ENCODE results near the gene C1QC.
"Not testable (repeated sequence)": the region's sequence is repeated elsewhere in the genome, so short reads cannot be mapped to it uniquely, and the experiment has no call there.

C1QC gene

DNA sequence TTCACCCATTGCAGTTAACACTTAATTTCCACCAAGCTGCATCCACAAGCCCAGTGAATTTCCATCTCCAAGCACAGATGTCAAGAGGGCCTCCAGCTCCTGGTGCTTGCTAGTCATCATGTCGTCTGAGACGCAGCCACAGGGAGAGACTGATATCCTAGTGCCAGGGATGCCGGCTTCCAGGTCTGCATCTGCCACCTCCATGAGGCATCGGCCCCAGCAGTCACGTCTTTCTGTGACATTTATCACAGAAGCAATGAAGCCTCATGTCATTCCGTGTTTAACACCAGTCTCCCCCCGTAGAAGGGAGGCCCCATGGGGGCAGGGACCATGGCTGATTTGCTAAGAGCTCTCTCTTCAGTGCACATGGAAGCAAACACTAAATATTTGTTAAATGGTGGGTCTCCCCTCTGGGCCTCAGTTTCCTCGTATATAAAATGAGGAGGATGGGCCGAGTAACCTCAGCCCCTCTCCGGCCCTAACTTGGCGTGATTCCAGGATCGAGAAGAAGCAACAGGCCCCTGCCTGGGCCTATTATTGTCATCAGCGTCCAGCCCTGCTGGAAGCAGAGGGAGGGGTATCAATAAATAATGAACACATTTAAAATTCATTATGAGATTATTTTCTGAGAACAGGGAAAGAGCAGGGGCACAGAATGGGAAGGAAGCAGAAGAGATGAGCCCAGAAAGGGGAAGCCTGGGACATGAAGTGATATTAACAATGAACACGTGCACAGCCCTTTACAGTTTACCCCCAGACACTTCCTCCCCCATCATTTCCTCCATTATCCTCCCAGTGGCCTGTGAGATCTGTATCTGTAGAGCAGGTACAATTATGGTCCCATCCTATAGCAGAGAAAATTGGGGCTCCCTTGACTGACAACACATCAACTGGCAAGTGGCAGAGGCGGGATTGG lies 8.8 kb downstream of the C1QC start:
- no peak for DNase-seq

DNA sequence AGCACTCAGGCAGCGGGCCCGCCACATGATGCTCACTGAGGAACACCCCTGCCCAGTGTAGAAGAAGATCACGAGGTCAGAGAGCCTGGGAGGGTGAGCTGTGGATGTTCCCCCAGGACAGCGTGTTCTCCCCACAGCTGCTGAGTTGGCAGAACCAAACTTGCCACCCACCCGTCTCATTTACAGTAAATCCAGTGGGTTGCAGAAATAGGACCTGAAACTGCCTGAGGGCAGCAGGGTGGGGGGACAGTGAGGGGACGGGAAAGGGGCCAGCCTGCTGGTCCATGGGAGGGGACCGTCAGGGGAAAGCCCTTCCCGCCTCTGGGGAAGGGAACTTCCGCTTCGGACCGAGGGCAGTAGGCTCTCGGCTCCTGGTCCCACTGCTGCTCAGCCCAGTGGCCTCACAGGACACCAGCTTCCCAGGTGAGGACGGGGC lies 9.5 kb downstream of the C1QC start, which contains the start of gene C1QB:
TSS of gene C1QB (plus strand) at position 356 of the 436 bp plus-strand sequence. CDS start 6,227 bp downstream, outside the sequence.
- no peak for DNase-seq

GRCh38 chr1:22654692-22655091 lies 11.3 kb downstream of the C1QC start:
- DNase-seq, result no peak

DNA sequence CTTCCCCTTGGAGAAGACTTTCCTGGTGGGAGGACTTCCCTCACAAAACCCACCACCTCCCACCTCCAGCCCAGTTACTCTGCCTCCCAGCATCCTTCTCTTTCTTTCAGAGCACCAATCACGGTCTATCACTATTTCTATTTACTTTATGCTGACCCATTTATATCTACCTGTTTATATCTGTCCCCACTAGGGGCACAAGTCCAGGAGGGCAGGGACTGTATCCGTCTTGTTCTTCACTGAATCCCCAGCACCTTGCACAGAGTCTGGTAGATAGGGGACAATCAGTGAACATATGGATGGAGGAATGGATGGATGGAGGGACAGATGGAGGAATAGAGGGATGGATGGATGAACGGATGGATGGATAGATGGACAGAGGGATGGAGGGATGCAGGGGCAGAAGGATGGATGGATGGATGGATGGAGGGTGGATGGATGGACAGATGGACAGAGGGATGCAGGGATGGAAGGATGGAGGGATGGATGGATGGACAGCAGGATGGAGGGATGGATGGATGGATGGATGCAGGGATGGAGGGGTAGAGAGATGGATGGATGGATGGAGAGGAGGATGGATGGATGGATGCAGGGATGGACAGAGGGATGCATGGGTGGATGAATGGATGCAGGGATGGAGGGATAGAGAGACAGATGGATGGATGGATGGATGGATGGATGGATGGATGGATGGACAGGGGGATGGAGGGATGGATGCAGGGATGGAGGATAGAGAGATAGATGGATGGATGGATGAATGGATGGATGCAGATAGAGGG lies 15.1 kb downstream of the C1QC start:
- no peak for DNase-seq

- DNase-seq, result no peak
Measured at GRCh38 chr1:22660716-22661241, 17.3 kb downstream of the C1QC start.

GRCh38 chr1:22661880-22662279 lies 18.4 kb downstream of the C1QC start:
- no peak for DNase-seq

GRCh38 chr1:22662318-22662717 lies 18.9 kb downstream of the C1QC start:
- DNase-seq, result peak; percentile 43

DNA sequence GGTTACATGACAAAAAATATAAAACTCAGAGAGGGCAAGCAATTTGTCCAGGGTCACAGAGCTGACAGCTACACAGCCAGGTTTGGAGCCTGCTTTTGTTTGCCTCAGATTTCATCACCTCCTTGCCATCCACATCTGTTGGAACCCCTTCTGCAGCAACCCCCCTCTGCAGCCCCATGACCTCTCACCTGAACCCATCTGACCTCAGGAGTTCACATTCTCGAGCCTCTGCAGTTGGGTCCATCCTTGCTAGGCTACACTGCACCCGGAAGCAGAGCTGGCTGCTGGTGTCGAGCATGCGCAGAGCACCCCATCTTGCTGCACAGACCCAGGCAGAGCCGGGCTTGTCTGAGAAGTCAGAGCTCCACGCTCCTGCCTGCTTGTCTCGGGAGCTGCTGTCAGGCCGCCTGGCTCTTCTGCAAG lies 19.6 kb downstream of the C1QC start:
- no peak for DNase-seq

- peak; percentile 8 for DNase-seq
Measured at GRCh38 chr1:22665752-22666151, 22.3 kb downstream of the C1QC start.

DNA sequence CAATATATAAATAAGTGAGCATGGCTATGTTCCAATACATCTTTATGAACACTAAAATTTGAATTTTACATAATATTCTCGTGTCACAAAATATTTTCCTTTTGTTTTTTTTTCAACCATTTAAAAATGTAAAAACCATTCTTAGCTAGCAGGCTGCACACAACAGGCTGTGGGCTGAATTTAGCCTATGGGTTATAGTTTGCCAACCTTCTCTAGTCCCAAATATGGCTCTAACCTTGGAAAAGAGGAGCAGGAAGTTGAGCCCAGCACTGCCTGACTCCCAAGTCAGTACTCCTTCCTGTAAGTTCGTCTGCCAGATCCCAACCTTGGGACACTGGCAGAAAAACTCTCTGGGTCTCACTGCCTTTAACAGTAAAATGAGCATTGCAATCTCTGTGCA lies 23.0 kb downstream of the C1QC start:
- DNase-seq, result no peak

DNA sequence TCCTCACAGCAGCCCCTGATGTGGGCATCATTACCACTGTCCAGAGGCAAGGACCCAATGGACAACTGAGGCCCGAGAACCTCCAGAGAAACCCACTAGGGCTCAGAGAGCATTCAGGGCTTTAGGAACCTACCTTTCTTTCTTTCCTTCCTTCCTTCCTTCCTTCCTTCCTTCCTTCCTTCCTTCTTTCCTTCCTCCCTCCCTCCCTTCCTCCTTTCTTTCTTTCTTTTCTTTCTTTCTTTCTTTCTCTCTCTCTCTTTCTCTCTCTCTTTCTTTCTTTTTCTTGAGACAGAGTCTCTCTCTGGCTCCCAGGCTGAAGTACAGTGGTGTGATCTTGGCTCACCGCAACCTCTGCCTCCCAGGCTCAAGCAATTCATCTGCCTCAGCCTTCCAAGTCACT lies 25.4 kb downstream of the C1QC start:
- not testable (repeated sequence) for DNase-seq

DNA sequence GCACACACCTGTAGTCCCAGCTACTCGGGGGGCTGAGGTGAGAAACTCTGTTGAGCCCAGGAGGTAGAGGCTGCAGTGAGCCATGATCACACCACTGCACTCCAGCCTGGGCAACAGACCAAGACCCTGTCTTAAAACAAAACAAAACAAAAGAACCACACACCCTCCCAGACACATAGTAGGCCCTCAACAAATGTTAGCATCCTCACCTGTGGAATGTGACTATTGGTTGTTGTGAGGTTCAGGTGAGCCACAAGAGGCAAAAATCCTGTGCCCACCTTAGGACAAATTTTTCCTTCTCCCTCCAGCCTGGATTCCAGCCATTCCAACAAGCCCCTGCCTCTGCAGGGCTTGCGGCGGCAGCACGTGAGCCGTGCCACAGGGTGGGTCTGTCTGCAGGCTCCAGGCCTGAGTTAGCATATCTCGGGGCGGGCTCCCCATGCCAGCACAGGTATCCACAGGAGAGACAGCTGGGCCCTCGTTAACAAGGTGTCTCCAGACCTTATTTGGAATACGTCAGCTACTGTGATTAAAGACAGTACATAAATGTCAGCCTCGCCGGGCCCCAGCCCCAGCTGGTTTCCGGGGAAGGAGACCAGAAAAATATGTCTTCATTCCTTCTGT lies 27.0 kb downstream of the C1QC start:
- no peak for DNase-seq

- DNase-seq, result no peak
Measured at GRCh38 chr1:22671999-22672398, 28.6 kb downstream of the C1QC start.

DNA sequence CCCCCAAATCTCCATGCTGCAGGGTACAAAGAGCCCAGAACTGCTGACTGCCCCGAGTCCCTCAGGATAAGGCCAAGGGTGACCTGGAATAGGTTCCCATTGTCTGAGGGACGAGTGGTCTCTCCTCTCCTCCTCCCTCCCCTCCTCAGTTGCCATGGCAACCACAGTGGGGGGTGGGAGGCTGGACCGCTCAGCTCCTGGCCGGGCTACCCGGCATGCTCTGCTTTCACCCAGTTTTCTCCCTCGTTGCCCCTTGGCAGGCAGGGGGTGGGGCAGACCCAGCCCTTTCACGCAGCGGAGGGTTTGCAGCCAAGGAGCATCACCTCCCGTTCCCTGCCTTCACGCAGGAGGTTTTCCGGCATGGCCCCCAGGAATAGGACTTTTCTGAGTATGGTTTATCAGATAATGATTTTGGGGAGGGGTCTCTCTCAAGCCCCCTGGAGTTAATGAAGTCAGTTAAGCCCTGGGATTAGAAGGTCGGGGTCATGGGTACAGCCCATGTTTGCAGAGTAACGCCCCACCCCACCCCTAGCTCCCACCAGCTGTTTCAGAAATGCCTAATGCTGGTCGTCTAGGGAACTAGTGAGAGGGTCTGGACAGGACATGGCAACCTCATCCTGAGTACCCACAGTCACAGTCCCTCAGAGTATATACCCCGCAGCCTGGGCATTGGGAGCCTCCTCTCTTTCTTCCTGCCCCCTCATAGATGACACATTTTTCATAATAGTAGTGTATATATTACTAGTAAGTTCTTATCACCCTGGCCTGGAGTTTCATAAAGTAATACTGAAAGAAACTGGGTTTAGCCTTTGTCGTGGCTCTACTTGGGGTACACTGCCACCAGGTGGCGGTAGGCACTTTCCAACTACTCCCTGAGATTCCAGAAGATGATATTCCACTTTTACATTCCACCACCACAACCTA lies 30.3 kb downstream of the C1QC start:
- DNase-seq, result peak; percentile 33

GRCh38 chr1:22674410-22674749 lies 30.9 kb downstream of the C1QC start:
- DNase-seq, result no peak

- not testable (repeated sequence) for DNase-seq
Measured at GRCh38 chr1:22676151-22676550, 32.7 kb downstream of the C1QC start.

DNA sequence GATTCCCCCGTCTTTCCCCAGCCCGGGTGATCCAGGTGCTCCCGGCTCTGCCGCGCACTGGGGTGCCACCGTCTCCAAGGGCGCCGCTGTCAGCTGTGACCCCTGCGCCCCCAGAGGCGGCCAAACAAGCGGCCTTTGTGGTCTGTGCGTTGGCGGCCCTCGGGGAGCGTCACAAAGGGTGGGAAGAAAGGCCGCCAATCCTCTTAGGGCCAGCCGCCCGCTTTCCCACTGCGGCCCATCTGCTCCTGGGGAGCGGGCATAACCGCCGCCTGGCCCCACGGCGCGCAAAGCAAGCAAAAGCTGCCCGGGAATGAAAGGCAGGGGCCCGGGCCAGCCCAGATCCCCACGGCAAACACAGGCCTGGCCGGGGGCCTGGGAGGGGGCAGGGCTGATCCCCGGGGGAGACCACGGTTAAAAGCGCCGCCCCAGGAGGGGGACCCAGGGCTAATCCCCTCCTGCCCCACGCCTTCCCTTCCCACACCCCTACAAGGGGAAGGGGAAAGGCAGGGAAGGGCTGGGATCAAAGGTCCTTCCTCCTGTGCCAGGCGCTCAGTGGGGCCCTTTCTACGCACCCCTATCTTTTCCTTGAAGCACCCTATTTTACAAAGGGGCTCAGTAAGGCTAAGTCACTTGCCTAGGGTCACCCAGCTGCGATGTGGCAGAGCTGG lies 33.6 kb downstream of the C1QC start:
- no peak for DNase-seq

GRCh38 chr1:22677931-22678896 lies 34.8 kb downstream of the C1QC start:
- DNase-seq, result no peak

DNA sequence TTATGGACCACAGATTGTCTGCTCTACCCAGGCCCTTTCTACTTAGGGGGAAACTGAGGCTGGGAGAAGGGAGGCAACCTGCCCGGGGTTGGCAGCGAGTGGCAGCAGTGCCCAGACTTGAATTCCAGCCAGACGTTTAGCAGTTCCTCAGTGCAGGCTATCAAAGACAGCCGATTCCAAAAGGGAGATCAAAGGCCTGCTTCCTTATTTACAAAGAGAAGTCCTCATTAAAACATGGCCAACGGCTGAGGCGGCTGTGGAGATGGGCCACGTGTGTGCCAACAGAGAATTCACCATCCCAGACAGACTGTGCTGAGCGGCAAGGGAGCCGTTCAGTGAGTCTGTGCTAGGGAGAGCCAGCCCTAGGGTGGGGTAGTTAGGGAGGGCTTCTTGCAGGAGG lies 37.3 kb downstream of the C1QC start:
- no peak for DNase-seq
